Anterior cingulate cortex (tissue), 58 donors: ENCODE results near the gene FSTL4.

Source experiments
- DNase-seq, 58 donors: peaks; one replicate each; lab custom pipeline; 2025; lab: John Stamatoyannopoulos, UW

FSTL4 gene

GRCh38 chr5:133334796-133335639 is 277.3 kb downstream of the FSTL4 start:
- DNase-seq, result no peak

- no peak for DNase-seq
Observed at GRCh38 chr5:133333326-133334150, 278.8 kb downstream of the FSTL4 start.

- DNase-seq, result no peak
Observed at GRCh38 chr5:133332439-133333024, 279.8 kb downstream of the FSTL4 start.

- DNase-seq, result no peak
Observed at GRCh38 chr5:133331941-133332340, 280.4 kb downstream of the FSTL4 start.

GRCh38 chr5:133330956-133331355 is 281.4 kb downstream of the FSTL4 start:
- DNase-seq, result no peak

- DNase-seq, result no peak
Observed at GRCh38 chr5:133328800-133329199, 283.5 kb downstream of the FSTL4 start.

GRCh38 chr5:133327946-133328401 is 284.4 kb downstream of the FSTL4 start:
- no peak for DNase-seq

GRCh38 chr5:133326361-133326760 is 286.0 kb downstream of the FSTL4 start:
- no peak for DNase-seq

GRCh38 chr5:133325864-133326263 is 286.5 kb downstream of the FSTL4 start:
- DNase-seq, result peak in 21 of 58 donors; percentile 3 to 59 (median 17)

- no peak for DNase-seq
Observed at GRCh38 chr5:133324926-133325325, 287.4 kb downstream of the FSTL4 start.

- no peak for DNase-seq
Observed at GRCh38 chr5:133323494-133324457, 288.6 kb downstream of the FSTL4 start.

- no peak for DNase-seq
Observed at GRCh38 chr5:133322743-133323142, 289.6 kb downstream of the FSTL4 start.

- no peak for DNase-seq
Observed at GRCh38 chr5:133321833-133322420, 290.4 kb downstream of the FSTL4 start.

- no peak for DNase-seq
Observed at GRCh38 chr5:133321286-133321832, 291.0 kb downstream of the FSTL4 start.

GRCh38 chr5:133319905-133320520 is 292.3 kb downstream of the FSTL4 start:
- DNase-seq, result no peak

GRCh38 chr5:133319244-133319643 is 293.1 kb downstream of the FSTL4 start:
- no peak for DNase-seq

GRCh38 chr5:133317558-133317957 is 294.8 kb downstream of the FSTL4 start:
- no peak for DNase-seq
